ENCODE data around the gene LUC7L.

DNA sequence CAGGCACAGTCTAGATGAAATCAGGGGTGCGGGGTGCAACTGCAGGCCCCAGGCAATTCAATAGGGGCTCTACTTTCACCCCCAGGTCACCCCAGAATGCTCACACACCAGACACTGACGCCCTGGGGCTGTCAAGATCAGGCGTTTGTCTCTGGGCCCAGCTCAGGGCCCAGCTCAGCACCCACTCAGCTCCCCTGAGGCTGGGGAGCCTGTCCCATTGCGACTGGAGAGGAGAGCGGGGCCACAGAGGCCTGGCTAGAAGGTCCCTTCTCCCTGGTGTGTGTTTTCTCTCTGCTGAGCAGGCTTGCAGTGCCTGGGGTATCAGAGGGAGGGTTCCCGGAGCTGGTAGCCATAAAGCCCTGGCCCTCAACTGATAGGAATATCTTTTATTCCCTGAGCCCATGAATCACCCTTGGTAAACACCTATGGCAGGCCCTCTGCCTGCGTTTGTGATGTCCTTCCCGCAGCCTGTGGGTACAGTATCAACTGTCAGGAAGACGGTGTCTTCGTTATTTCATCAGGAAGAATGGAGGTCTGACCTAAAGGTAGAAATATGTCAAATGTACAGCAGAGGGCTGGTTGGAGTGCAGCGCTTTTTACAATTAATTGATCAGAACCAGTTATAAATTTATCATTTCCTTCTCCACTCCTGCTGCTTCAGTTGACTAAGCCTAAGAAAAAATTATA is 51.1 kb downstream of the LUC7L start:
- TF ChIP-seq CTCF (IDR thresholded peaks at IDR 0.05) (no peak), EZH2 (IDR thresholded peaks at IDR 0.05) (no peak), EZH2phosphoT487 (IDR thresholded peaks at IDR 0.05) (no peak)
